Astrocyte (in vitro differentiated cells and primary cell): Measurements from ENCODE around the gene ZNF740.

Experiments
- EZH2 ChIP-seq: IDR thresholded peaks from 2 replicates; pipeline ENCODE4 v1.6.1; 2012; ENCODE audit warnings: mild to moderate bottlenecking, low read length, inconsistent platforms; ENCODE audit not compliant: insufficient read depth
- TF ChIP-seq, protein P1 (sequence below): IDR thresholded peaks from 2 replicates; pipeline ENCODE4 v1.5.1; 2011; ENCODE audit warnings: low read depth, mild to moderate bottlenecking, inconsistent platforms, low read length, moderate library complexity; ENCODE audit not compliant: insufficient read depth

DNA sequence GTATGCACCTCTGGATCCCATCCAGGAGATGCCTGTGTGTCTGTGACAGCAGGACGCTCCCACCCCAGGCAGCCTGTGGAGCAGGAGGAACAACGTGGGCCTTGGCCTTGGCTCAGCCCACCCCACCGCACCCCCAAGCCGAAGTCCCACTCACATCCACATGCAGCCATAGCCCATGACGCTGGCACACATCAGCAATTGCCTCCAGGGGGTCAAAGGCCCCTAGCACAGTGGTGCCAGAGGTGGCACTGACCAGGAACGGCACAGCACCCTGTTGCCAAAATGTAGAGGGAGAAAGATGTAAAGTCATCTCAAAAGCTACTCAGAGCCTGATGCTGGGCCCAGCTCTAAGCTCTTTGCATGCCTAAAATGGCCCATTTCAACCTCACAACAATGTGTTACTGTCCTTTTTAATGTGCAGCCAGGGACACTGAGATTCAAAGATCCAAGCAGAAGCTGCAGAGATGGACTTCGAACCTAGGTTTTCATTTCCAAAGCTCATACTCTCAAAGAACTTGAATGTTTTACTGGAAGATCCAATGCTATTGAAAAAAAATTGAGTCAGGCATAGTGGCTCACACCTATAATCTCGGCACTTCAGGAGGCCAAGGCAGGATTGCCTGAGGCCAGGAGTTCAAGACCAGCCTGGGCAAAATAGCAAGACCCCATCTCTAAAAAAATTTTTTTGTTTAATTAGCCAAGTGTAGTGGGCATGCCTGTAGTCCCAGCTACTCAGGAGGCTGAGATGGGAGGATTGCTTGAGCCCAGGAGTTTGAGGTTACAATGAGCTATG is 19.2 kb upstream of the ZNF740 start:
- TF ChIP-seq, protein P1, sequence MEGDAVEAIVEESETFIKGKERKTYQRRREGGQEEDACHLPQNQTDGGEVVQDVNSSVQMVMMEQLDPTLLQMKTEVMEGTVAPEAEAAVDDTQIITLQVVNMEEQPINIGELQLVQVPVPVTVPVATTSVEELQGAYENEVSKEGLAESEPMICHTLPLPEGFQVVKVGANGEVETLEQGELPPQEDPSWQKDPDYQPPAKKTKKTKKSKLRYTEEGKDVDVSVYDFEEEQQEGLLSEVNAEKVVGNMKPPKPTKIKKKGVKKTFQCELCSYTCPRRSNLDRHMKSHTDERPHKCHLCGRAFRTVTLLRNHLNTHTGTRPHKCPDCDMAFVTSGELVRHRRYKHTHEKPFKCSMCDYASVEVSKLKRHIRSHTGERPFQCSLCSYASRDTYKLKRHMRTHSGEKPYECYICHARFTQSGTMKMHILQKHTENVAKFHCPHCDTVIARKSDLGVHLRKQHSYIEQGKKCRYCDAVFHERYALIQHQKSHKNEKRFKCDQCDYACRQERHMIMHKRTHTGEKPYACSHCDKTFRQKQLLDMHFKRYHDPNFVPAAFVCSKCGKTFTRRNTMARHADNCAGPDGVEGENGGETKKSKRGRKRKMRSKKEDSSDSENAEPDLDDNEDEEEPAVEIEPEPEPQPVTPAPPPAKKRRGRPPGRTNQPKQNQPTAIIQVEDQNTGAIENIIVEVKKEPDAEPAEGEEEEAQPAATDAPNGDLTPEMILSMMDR = no peak
- TF ChIP-seq EZH2 = no peak
